ENCODE data around the gene MED27. TPM values are rescaled to one million over a fixed set of nuclear protein-coding genes. Genes with fewer than 3 reads are reported as not detected.

Gene MED27
- total and polyA plus RNA-seq, 2 of the 13 experiments (the other 11 are each of a cell fraction or from before 2014, with no cell fraction given) = 16.9 to 19.0 TPM

GRCh38 chr9:132019702-132020101 is 60.0 kb downstream of the MED27 start (continued):
- no peak for TF ChIP-seq ZNF230 (CRISPR knock-in tag; IDR thresholded peaks at IDR 0.05)

GRCh38 chr9:132018957-132019405 is 60.7 kb downstream of the MED27 start:
- CTCF ChIA-PET (ENCODE audit: low intra/inter-chr PET ratio, low total read pairs) = no interaction called here
- Histone ChIP-seq H4K20me1 (ENCODE audit: insufficient read depth, low read length) (no peaks in the 10 kb centered on the region), H2AFZ (ENCODE audit: low read length) (no peak overlapping the region), H3K4me3 (replicated peaks in 1 of 3; ENCODE audit: insufficient read depth in 1 of 3, low read depth in 2 of 3, low read length in 3 of 3) (no peak overlapping the region), H3K4me2 (ENCODE audit: low read depth, low read length) (no peak overlapping the region), H3K79me2 (ENCODE audit: insufficient read depth, low read length) (peaks cover 2% of the 10 kb centered on the region), H3K4me1 (ENCODE audit: insufficient read depth, low read length) (peaks cover 21% of the 10 kb centered on the region), H3K27me3 (ENCODE audit: control insufficient read depth in 1 of 2, insufficient read depth in 2 of 2, low read length in 2 of 2) (no peaks in the 10 kb centered on the region), H3K27ac (ENCODE audit: extremely low read length, insufficient read depth, low read length) (no peak overlapping the region), H3K36me3 (replicated peaks in 1 of 2; ENCODE audit: control insufficient read depth in 1 of 2, insufficient read depth in 2 of 2, low read length in 2 of 2) (no peaks in the 10 kb centered on the region), H3K9me3 (ENCODE audit: low read length) (no peaks in the 10 kb centered on the region), H3K9ac (ENCODE audit: insufficient read depth, low read depth, low read length) (no peak overlapping the region)
- BruUV-seq (replicated peaks) = no TSS peak
- 76% methylated on average over 3 of the region's 3 CpGs for WGBS (ENCODE audit: low lambda C conversion rate)
- POLR2A ChIA-PET = no interaction called here
- DNase-seq (ENCODE audit: low spot score) = no peak
- FAIRE-seq = no peak
- TF ChIP-seq MAFK (conservative IDR thresholded peaks at IDR 0.05 in 1 of 2, IDR thresholded peaks at IDR 0.05 in 1 of 2; ENCODE audit: low read length in 2 of 2) (no peak), SOX5 (CRISPR knock-in tag; IDR thresholded peaks at IDR 0.05; ENCODE audit: borderline replicate concordance) (no peak), ZMYM4 (CRISPR knock-in tag; IDR thresholded peaks at IDR 0.05) (no peak), ZNF124 (CRISPR knock-in tag; IDR thresholded peaks at IDR 0.05) (no peak)
- intact Hi-C loops (cut with micrococcal nuclease; ENCODE audit: unreplicated experiment) (no loop called here), in situ Hi-C loops (cut with HindIII; ENCODE audit: extremely low pct_ligation_motif_present, low pct_unique_long_range_greater_than_20kb) (no loop called here)
- ATAC-seq = no peak

- in situ Hi-C loops (cut with HindIII; ENCODE audit: extremely low pct_ligation_motif_present, low pct_unique_long_range_greater_than_20kb) = no loop called here
- Histone ChIP-seq H3K27ac (ENCODE audit: extremely low read length, insufficient read depth, low read length) (no peak overlapping the region), H2AFZ (ENCODE audit: low read length) (no peak overlapping the region), H3K4me3 (replicated peaks in 1 of 3; ENCODE audit: insufficient read depth in 1 of 3, low read depth in 2 of 3, low read length in 3 of 3) (no peak overlapping the region), H3K36me3 (replicated peaks in 1 of 2; ENCODE audit: control insufficient read depth in 1 of 2, insufficient read depth in 2 of 2, low read length in 2 of 2) (0 out of 5 replicates have a peak, but pooled peaks cover 0 to 1% of the 10 kb centered on the region in 2 experiments), H3K4me2 (ENCODE audit: low read depth, low read length) (no peak overlapping the region), H3K9ac (ENCODE audit: insufficient read depth, low read depth, low read length) (no peak overlapping the region), H4K20me1 (ENCODE audit: insufficient read depth, low read length) (no peaks in the 10 kb centered on the region), H3K79me2 (ENCODE audit: insufficient read depth, low read length) (peaks cover 2% of the 10 kb centered on the region), H3K27me3 (ENCODE audit: control insufficient read depth in 1 of 2, insufficient read depth in 2 of 2, low read length in 2 of 2) (no peaks in the 10 kb centered on the region), H3K4me1 (ENCODE audit: insufficient read depth, low read length) (peaks cover 31% of the 10 kb centered on the region), H3K9me3 (ENCODE audit: low read length) (no peaks in the 10 kb centered on the region)
- intact Hi-C loops (cut with micrococcal nuclease; ENCODE audit: unreplicated experiment) = no loop called here
- no peak for FAIRE-seq
- ATAC-seq = no peak
- BruUV-seq (replicated peaks) = no TSS peak
- ChIA-PET POLR2A (no interaction called here), CTCF (ENCODE audit: low intra/inter-chr PET ratio, low total read pairs) (no interaction called here)
- no peak for TF ChIP-seq MTA3 (CRISPR knock-in tag; IDR thresholded peaks at IDR 0.05)
- TF ChIP-seq ZNF260 (CRISPR knock-in tag; IDR thresholded peaks at IDR 0.05; ENCODE audit: borderline replicate concordance, low read depth) = no peak
- no peak for TF ChIP-seq EZH2 (conservative IDR thresholded peaks at IDR 0.05; ENCODE audit: low read depth, low read length)
- no peak for TF ChIP-seq ZMYM2 (CRISPR knock-in tag; IDR thresholded peaks at IDR 0.05)
- no peak for TF ChIP-seq ZKSCAN5 (CRISPR knock-in tag; IDR thresholded peaks at IDR 0.05)
- TF ChIP-seq RARG (CRISPR knock-in tag; IDR thresholded peaks at IDR 0.05; ENCODE audit: low read depth) = no peak
- no peak for TF ChIP-seq PRMT3 (CRISPR knock-in tag; IDR thresholded peaks at IDR 0.05; ENCODE audit: borderline replicate concordance, low read depth)
- TF ChIP-seq DDIT3 (CRISPR knock-in tag; IDR thresholded peaks at IDR 0.05) = no peak
- 95% methylated on average over 3 of the region's 3 CpGs for WGBS (ENCODE audit: low lambda C conversion rate)
- DNase-seq (ENCODE audit: low spot score) = no peak
These were observed 63.2 kb downstream of the MED27 start for GRCh38 chr9:132016456-132016855.
